Activated gamma-delta T cell treated with anti-CD3 and anti-CD28 coated beads, Interleukin-2, amount 50 U/mL, for 16 hours (primary cell): ENCODE measurements around the gene TSPAN5.

ENCODE experiments used
- DNase-seq: peaks from one replicate; pipeline ENCODE4 v3.0.0-alpha.2; 2020; ENCODE audit warnings: low read depth

The TSPAN5 gene

DNA sequence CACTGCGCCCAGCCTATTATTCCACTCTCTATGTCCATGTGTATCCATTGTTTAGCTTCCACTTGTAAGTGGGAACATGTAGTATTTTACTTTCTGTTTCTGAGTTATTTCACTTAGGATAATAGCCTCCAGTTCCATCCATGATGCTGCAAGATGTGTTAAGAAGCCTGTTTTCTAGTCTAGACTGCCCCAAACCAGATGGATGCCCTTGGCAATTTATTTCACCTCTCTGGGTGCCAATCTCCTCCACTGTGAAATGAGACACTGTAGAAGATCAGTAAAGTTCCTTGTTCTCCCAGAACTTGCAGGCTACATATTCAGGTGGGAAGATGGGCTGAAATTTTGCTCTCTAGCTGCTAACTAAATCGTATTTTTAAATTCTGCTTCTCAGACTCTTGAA lies 72.8 kb downstream of the TSPAN5 start:
- no peak for DNase-seq

DNA sequence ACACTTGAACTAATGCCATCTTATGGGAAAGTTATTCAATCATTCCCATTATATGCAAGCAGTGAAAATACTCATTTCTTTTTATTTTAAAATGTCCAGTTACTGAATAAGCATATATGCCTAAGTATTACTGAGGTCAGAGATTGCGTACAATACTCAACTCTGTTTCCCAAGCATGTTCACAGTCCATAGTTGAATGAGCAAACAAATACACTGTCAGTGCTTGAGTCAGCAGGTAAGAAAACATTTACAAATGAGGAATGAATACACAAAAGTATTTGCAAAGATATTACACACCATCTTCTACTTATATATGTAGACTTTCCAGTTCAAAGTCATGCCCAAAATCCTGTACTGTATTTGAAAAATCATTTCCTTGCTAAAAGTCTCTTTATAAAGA lies 74.1 kb downstream of the TSPAN5 start:
- DNase-seq: no peak

DNA sequence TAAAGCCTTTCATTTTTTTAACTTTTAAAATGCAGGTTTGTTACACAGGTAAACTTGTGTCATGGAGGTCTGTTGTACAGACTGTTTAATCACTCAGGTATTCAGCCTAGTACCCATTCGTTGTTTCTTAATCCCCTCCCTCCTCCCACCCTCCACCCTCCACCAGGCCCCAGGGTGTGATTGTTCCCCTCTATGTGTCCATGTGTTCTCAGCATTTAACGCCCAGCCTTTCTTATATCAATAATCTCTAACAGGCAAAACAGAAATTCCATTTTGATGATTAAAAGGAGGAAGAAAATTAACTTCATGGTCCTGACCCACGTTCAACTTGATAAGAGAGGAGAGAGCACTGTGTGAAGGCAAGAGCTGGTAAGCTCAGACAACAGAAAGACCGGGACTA lies 75.1 kb downstream of the TSPAN5 start:
- no peak for DNase-seq

DNA sequence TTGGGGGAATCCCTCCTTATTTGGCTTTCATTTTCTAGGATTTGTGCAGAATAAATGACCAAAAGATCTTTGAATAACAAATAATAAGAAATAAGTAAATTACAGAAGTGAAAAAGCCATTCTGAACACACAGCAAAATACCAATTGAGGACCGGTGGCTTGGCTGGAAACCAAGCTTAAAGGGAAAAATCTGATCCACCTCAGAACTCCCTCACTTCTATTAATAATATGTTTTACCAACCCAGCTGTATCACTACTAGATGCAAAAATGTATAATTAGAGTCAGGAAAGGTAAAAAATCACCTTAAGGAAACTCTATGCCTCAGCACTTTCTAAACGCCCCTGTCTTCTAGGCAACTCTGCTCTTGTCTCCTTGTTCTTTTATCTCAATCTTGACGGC lies 77.3 kb downstream of the TSPAN5 start:
- DNase-seq: no peak

GRCh38 chr4:98577956-98578355 lies 80.5 kb downstream of the TSPAN5 start:
- no peak for DNase-seq

DNA sequence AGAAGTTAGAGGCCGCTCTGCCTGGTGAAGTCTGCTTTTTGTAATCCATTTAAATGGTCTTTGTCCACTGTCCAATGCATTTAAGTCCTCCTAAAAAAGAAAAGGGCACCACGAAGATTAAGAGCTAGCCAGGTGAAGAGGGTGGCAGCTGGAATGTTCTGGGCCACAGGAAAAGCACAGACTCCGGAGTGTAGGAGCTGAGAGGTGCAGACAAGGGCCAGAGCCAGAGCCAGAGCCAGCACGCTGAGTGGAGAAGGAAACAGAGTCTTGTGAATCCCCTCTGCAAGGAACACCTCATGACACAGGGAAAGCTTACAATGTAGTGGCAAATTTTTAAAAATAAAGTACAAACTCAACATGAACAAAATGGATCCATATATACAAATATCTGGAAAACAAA lies 83.6 kb downstream of the TSPAN5 start:
- no peak for DNase-seq

- DNase-seq: no peak
Measured at GRCh38 chr4:98573791-98574190, 84.6 kb downstream of the TSPAN5 start.

GRCh38 chr4:98572697-98573096 lies 85.7 kb downstream of the TSPAN5 start:
- no peak for DNase-seq

DNA sequence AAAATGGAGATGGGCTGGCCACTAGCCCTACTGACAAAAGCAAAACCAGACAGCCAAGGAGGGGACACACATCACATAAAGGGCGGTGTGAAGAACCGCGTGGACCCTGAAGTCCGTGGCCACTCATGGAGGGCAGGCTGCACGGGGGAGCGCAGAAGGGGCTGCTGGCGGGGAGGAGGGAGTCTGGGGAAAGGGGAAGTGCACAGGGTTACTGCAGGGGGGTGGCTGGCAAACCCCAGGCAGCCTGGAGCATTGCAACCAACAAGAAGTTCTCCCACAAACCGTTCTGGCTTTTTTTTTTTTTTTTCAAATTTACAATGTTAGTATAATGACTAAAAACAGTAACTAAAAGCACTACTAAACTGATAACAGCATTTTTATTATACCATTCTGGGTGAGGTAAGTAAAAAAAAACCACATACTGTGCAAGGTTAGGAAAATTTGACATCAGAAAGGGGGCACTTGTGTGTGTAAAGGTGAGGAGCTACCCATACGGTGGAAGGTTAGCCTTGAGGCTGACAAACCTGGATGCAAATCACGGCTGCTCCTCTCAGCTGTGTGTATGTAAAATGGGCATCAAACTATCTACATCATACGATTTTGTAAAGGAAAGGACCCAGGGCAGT lies 87.1 kb downstream of the TSPAN5 start:
- no peak for DNase-seq

- no peak for DNase-seq
Measured at GRCh38 chr4:98570151-98570797, 88.1 kb downstream of the TSPAN5 start.

- DNase-seq: no peak
Measured at GRCh38 chr4:98568941-98569663, 89.3 kb downstream of the TSPAN5 start.

DNA sequence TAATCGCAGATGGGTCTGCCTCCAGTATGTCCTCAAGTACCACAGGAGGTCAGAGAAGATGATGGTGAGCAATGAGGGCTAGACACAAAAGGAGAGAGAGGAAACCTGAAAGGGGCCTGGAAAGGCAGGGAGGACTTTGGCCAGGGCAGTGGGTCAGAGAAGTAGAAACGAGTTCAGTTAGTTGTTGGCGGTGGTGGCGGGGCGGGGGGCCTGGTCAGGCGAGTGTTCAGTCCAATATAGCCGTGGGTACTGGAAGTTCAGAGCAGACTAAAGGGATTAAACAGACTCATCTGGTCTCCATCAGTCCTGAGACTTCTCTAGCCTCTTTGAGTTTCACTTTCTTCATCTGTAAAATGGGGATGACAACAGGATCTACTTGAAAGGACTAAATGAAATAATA lies 90.8 kb downstream of the TSPAN5 start:
- no peak for DNase-seq

DNA sequence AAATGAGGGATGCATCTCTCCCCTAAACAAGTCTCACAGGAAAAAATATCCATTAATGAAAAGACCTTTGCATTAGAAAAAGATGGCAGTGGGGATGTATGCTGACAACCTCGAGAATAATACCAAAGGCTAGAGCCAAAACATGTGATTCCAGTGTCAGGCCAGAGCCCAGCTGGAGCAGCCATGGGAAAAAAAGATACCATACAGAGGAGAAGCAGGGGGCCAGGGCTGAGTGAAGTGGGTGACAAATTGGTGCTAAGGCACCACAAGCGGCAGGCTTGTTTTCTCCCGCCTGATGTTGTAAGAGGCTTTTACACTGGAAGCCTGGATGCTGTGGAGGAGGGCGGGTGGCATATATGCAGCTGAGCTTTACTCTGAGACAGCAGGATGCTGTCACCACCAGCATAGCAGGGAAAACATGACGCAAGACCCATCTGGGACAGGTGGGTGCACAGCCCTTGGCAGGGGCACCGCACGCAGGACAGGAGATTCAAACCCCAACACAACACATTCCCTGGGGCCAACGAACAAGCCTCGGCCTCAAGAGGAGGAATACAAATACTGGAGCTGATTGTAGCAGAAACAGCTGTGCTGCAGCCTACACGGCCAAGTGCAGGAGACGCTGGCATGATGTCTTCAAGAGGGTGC lies 91.9 kb downstream of the TSPAN5 start:
- no peak for DNase-seq

DNA sequence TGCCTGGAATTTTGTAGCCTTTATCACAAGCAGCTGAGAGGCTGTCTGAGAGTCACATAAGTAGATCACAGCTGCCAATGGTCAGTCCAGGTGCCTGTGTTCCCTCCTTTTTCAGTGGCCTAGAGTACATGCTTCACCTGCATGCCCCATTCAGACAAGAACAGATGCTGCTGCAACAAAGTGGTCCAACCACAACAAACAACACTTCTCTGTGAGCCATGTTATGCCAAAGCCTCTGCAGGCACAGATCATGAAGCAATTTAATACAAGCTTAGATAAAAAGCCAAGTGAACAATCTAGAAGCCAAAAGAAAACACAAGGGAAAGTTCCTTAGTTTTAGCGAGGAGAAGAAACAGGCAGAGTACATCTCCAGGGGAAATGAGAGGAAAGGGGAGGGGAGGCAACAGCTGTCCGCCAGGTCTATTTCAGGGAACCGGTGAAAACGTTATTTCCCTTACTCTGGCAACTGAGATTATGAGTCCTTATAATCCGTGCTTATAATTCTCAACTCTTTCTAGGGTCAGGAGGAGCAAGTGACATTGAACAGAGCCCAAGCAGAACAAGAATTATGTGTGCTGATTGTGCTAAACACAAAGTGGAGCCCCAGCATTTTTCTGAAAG lies 92.6 kb downstream of the TSPAN5 start:
- DNase-seq: no peak

DNA sequence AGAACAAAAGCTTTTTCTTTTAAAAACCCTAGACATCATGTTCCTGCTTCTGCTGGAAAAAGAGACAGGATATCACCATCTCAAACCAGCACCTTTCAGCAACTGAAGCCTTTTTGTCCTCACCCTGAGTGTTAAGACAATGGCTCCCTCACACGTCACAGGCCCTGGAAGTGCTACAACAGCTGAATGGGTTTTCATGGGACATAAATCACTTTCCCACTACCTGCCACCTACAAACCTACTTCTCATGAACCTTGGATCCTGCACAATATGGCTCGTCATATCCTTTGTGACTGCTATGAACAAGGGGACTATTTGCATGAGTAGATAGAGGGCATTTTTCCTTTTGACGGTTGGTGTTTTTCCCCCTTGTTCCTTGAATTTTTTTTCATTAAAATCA lies 93.6 kb downstream of the TSPAN5 start:
- DNase-seq: no peak

- no peak for DNase-seq
Measured at GRCh38 chr4:98560321-98560720, 98.1 kb downstream of the TSPAN5 start.

DNA sequence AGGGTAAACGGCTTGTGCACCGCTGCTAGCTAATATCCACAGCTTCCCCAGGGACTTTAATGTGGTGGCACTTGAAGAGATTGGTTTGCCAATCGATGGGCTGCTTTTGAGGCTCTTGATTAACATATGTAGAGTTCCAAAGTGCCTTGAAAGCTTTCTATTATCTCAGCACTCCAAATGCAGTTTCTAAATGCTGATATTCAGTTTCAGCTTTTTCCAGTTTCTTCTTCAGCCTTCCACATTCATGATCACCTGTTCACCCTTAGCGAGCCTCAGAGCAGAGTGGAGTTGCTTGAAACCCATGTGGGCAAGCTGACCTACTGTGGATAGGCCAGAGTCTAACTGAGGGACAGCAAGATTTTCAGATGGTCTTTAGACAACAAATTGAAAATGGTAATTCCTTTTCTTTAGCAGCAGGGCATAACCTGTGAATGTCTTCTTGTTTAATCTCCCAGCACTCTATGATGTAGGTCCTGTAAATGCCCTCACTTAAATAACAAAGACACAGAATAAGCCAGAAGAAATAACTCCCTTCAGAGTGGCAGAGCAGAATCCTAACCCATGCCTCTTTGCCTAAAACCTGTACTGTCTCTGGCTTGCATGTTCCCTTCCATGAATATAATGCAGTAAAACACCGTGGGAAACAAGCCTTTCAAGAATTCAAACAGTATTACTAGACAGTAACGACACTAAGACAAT lies 99.8 kb downstream of the TSPAN5 start:
- DNase-seq: no peak

GRCh38 chr4:98557194-98557892 lies 101.1 kb downstream of the TSPAN5 start:
- no peak for DNase-seq

DNA sequence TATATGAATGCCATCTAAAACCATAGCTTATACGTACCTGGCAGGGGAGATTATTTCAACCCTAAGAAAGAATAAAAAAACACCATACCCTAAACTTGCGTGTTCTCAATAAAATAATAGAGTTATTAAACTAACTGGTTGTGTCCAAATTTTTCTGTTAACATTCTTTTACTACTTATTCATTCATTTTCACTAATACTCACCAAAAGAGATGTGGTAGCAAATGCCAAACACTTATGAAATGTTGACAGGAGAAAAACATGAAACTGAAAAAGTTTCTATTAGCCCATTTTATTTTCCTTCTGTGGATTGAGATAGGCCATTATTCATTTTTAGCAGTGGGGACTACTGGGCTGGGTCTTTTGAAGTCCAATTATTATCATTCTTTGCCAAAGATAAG lies 102.0 kb downstream of the TSPAN5 start:
- no peak for DNase-seq

- no peak for DNase-seq
Measured at GRCh38 chr4:98555798-98556445, 102.5 kb downstream of the TSPAN5 start.
